ENCODE measurements around the gene CLCN4. TPM values are rescaled to one million over a fixed set of nuclear protein-coding genes. Genes with fewer than 3 reads are reported as not detected.

Gene CLCN4
- total and polyA plus RNA-seq, 2 donors (not counting 1 experiment from before 2014, with no cell fraction given): 7.7 to 9.1 TPM

- 98% methylated on average over 12 of the region's 12 CpGs for WGBS (ENCODE audit: insufficient coverage)
- peaks cover 12% of the 10 kb centered on the region for H3K79me2 ChIP-seq (ENCODE audit: control insufficient read depth, insufficient read depth, low read length)
Measured at GRCh38 chrX:10129229-10129628, 27.5 kb upstream of the CLCN4 start.

GRCh38 chrX:10130354-10130753, 26.4 kb upstream of the CLCN4 start:
- Histone ChIP-seq H3K36me3 (replicated peaks in 1 of 2; ENCODE audit: control extremely low read depth in 1 of 2, control insufficient read depth in 1 of 2, extremely low read depth in 1 of 2, insufficient read depth in 2 of 2, low read length in 1 of 2) (peaks cover 0 to 64% of the 10 kb centered on the region in 2 experiments), H3K4me3 (ENCODE audit: control extremely low read depth in 1 of 5, extremely low read depth in 1 of 5, insufficient read depth in 1 of 5, low read depth in 2 of 5, low read length in 4 of 5) (no peak overlapping the region), H3K9me3 (ENCODE audit: control extremely low read depth in 1 of 3, control insufficient read depth in 2 of 3, insufficient read depth in 1 of 3, low read length in 2 of 3) (no peaks in the 10 kb centered on the region), H3K27me3 (replicated peaks in 1 of 4; ENCODE audit: control extremely low read depth in 1 of 4, control insufficient read depth in 3 of 4, insufficient read depth in 4 of 4, low read length in 3 of 4) (no peaks in the 10 kb centered on the region), H3K27ac (ENCODE audit: low read length in 2 of 2) (no peak overlapping the region), H2AFZ (ENCODE audit: insufficient read depth, low read depth, low read length, poor library complexity, severe bottlenecking) (no peak overlapping the region), H3K9ac (ENCODE audit: low read length) (no peak overlapping the region), H3K4me2 (replicated peaks; ENCODE audit: low read depth, low read length, poor library complexity, severe bottlenecking) (no peak overlapping the region), H3K4me1 (ENCODE audit: control insufficient read depth in 2 of 2, insufficient read depth in 2 of 2, low read length in 2 of 2) (no peaks in the 10 kb centered on the region), H3K79me2 (ENCODE audit: control insufficient read depth, insufficient read depth, low read length) (peaks cover 3% of the 10 kb centered on the region), H4K20me1 (ENCODE audit: control insufficient read depth, insufficient read depth, low read length, poor library complexity, severe bottlenecking) (no peaks in the 10 kb centered on the region)
- DNase-seq (no peak), ATAC-seq (ENCODE audit: low read depth) (no peak)
- CTCF ChIA-PET: interaction anchor here (1.0 kb wide), 1 partner anchor 10 kb away, joined by 4 read pairs; no protein-coding TSS in a partner anchor
- POLR2A ChIA-PET: no interaction called here
- Mint-ChIP-seq H3K27me3 (no peaks in the 10 kb centered on the region), H3K4me3 (no peak overlapping the region), H3K27ac (no peak overlapping the region), H3K9me3 (ENCODE audit: insufficient read depth) (no peaks in the 10 kb centered on the region), H3K4me1 (peaks cover 7% of the 10 kb centered on the region)
- TF ChIP-seq CTCF (IDR thresholded peaks at IDR 0.05) (no peak), EZH2 (IDR thresholded peaks at IDR 0.05; ENCODE audit: borderline replicate concordance, insufficient read depth, low read depth, low read length, poor library complexity, severe bottlenecking) (no peak)
- intact Hi-C loops (cut with micrococcal nuclease): no loop called here
- WGBS (ENCODE audit: insufficient coverage): 60% methylated on average over 1 of the region's 3 CpGs

More at GRCh38 chrX:10129229-10129628, 27.5 kb upstream of the CLCN4 start:
- Histone ChIP-seq H3K36me3 (replicated peaks in 1 of 2; ENCODE audit: control extremely low read depth in 1 of 2, control insufficient read depth in 1 of 2, extremely low read depth in 1 of 2, insufficient read depth in 2 of 2, low read length in 1 of 2) (peaks cover 0 to 62% of the 10 kb centered on the region in 2 experiments), H3K4me3 (ENCODE audit: control extremely low read depth in 1 of 5, extremely low read depth in 1 of 5, insufficient read depth in 1 of 5, low read depth in 2 of 5, low read length in 4 of 5) (no peak overlapping the region), H3K9me3 (ENCODE audit: control extremely low read depth in 1 of 3, control insufficient read depth in 2 of 3, insufficient read depth in 1 of 3, low read length in 2 of 3) (no peaks in the 10 kb centered on the region), H3K27me3 (replicated peaks in 1 of 4; ENCODE audit: control extremely low read depth in 1 of 4, control insufficient read depth in 3 of 4, insufficient read depth in 4 of 4, low read length in 3 of 4) (no peaks in the 10 kb centered on the region), H2AFZ (ENCODE audit: insufficient read depth, low read depth, low read length, poor library complexity, severe bottlenecking) (no peak overlapping the region), H3K27ac (ENCODE audit: low read length in 2 of 2) (no peak overlapping the region), H3K4me2 (replicated peaks; ENCODE audit: low read depth, low read length, poor library complexity, severe bottlenecking) (no peak overlapping the region), H3K4me1 (ENCODE audit: control insufficient read depth in 2 of 2, insufficient read depth in 2 of 2, low read length in 2 of 2) (peaks cover 3 to 4% of the 10 kb centered on the region in 2 donors), H4K20me1 (ENCODE audit: control insufficient read depth, insufficient read depth, low read length, poor library complexity, severe bottlenecking) (no peaks in the 10 kb centered on the region), H3K9ac (ENCODE audit: low read length) (no peak overlapping the region)
- Mint-ChIP-seq H3K4me1 (peaks cover 13% of the 10 kb centered on the region), H3K27me3 (no peaks in the 10 kb centered on the region), H3K9me3 (ENCODE audit: insufficient read depth) (no peaks in the 10 kb centered on the region), H3K27ac (no peak overlapping the region), H3K4me3 (no peak overlapping the region)
- ATAC-seq (ENCODE audit: low read depth) (no peak), DNase-seq (no peak)
- intact Hi-C loops (cut with micrococcal nuclease): no loop called here
- no peak for TF ChIP-seq CTCF (IDR thresholded peaks at IDR 0.05)
- TF ChIP-seq EZH2 (IDR thresholded peaks at IDR 0.05; ENCODE audit: borderline replicate concordance, insufficient read depth, low read depth, low read length, poor library complexity, severe bottlenecking): no peak
- ChIA-PET POLR2A (no interaction called here), CTCF (no interaction called here)
